Fibroblast of villous mesenchyme (primary cell): ENCODE measurements around the gene PACSIN2. TPM values are rescaled to one million over a fixed set of nuclear protein-coding genes. Genes with fewer than 3 reads are reported as not detected.

ENCODE experiments used
- DNase-seq: peaks from one replicate; pipeline ENCODE4 v3.0.0-alpha.2; 2010; ENCODE audit warnings: low read depth
- H3K4me3 ChIP-seq: 2 replicates; pipeline ENCODE4 v1.5.1; 2011; ENCODE audit warnings: low read depth, mild to moderate bottlenecking, low read length
- CTCF ChIP-seq: IDR thresholded peaks from 2 replicates; pipeline ENCODE4 v1.5.1; 2012; ENCODE audit warnings: low read depth, mild to moderate bottlenecking, low read length; ENCODE audit not compliant: insufficient read depth
- total RNA-seq: library from RNA; depleted of rRNA; stranded (reverse); fragments of >200 nt; gene quantifications from 2 replicates; pipeline ENCODE4 v1.2.3, GENCODE V29; 2012

PACSIN2 gene
- total RNA-seq, 1 donor = 53.1 TPM

GRCh38 chr22:42881298-42881697 lies 133.7 kb downstream of the PACSIN2 start:
- no peak for DNase-seq
- no peak for TF ChIP-seq CTCF
- H3K4me3 ChIP-seq = no peak overlapping the region

DNA sequence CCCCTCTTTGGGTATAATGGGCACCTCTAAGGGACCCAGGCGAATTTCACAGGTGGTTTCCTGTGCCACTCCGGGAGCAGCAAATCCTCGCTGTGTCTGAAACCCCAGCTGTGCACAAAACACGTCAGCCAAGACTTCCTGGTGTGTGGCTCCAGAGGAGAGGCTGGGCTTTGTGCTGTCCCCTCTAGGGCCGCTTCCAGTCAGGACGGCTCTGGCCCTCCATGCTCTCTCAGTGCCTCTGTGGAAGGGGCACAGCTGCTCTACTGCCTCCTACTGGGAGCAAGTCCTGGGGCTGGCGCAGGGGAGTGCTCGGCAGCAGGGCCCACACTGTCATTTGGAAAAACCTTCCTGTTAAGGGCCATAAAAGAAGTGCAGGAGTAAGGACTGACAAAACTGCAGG lies 134.1 kb downstream of the PACSIN2 start:
- no peak for DNase-seq
- H3K4me3 ChIP-seq = no peak overlapping the region

GRCh38 chr22:42879371-42880021 lies 135.5 kb downstream of the PACSIN2 start:
- TF ChIP-seq CTCF = no peak
- H3K4me3 ChIP-seq = no peak overlapping the region
- DNase-seq = no peak

More for the DNA sequence above, 134.1 kb downstream of the PACSIN2 start:
- TF ChIP-seq CTCF = no peak

GRCh38 chr22:42878561-42879305 lies 136.2 kb downstream of the PACSIN2 start:
- DNase-seq = no peak
- no peak overlapping the region for H3K4me3 ChIP-seq
- TF ChIP-seq CTCF = no peak

GRCh38 chr22:42877597-42878340 lies 137.2 kb downstream of the PACSIN2 start:
- TF ChIP-seq CTCF = no peak
- H3K4me3 ChIP-seq = no peak overlapping the region
- no peak for DNase-seq

DNA sequence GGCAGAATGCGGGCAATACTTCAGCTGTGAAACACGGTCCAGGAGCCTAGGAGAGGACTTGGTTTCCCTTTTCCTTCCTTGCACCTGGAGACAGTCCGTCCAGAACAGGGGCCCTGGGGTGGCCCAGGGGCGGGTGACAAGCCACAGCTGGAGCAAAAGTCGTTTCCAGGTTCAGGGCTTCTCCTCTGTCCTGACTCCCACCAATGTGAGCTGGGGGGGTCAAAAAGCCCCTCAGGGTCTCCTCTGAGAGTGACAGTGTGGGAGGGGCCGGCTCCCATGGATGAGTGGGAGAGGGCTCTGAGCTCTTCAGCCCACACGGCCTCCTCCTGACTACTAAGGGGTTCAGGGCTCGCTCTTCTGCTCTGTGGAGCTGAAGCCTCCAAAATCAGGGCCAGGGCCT lies 137.8 kb downstream of the PACSIN2 start:
- DNase-seq = no peak
- no peak for TF ChIP-seq CTCF

More for the DNA sequence above, 137.8 kb downstream of the PACSIN2 start:
- H3K4me3 ChIP-seq = no peak overlapping the region
